ENCODE data around the gene PLPPR3. TPM values are rescaled to one million over a fixed set of nuclear protein-coding genes. Genes with fewer than 3 reads are reported as not detected.

The PLPPR3 gene
- total and polyA plus RNA-seq, 9 of the 15 experiments (the other 6 are each of a cell fraction or from before 2014, with no cell fraction given): 0.01 to 48.2 (median 8.6) TPM

DNA sequence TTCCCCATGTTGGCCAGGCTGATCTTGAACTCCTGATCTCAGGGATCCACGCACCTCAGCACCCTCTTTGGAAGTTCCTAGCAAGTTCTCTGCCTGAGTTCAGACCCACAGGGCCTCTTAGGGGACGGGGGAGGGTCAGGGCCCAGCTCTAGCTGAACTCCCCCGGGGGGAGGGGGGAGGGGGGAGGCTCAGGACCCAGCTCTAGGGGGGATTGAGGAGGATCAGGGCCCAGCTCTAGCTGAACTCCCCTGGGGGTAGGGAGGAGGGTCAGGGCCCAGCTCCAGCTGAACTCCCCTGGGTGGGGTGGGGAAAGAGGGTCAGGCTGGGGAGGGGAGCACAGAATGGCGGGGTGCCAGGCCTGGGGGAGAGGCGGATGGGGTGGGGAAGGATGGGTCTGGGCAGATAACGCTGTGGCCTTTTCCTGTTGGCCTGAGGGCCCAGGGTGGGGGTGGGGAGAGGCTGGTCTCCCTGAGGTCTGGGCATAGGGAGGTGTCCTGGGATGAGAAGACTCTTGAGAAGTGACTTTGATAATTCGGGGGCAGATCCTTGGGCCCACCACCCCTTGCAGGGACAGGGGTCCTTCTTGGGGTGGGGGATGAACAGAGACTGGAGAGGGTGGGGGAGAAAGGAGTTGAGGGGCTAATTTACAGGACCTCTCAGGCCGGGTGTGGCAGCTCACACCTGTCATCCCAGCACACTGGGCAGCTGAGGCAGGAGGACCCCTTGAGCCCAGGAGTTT is 30.0 kb downstream of the PLPPR3 start (continued):
- TF ChIP-seq ZBTB1 (CRISPR knock-in tag; IDR thresholded peaks at IDR 0.05; ENCODE audit: borderline replicate concordance, low read depth): no peak
- 0 out of 2 replicates have a peak, but pooled peaks have one; percentile 12 for TF ChIP-seq CXXC5 (CRISPR knock-in tag; IDR thresholded peaks at IDR 0.05)
- TF ChIP-seq KAT8 (IDR thresholded peaks at IDR 0.05; ENCODE audit: low read depth): no peak
- no peak for TF ChIP-seq NFATC3 (IDR thresholded peaks at IDR 0.05)
- TF ChIP-seq, protein P1, sequence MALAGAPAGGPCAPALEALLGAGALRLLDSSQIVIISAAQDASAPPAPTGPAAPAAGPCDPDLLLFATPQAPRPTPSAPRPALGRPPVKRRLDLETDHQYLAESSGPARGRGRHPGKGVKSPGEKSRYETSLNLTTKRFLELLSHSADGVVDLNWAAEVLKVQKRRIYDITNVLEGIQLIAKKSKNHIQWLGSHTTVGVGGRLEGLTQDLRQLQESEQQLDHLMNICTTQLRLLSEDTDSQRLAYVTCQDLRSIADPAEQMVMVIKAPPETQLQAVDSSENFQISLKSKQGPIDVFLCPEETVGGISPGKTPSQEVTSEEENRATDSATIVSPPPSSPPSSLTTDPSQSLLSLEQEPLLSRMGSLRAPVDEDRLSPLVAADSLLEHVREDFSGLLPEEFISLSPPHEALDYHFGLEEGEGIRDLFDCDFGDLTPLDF (CRISPR knock-in tag; IDR thresholded peaks at IDR 0.05): no peak

DNA sequence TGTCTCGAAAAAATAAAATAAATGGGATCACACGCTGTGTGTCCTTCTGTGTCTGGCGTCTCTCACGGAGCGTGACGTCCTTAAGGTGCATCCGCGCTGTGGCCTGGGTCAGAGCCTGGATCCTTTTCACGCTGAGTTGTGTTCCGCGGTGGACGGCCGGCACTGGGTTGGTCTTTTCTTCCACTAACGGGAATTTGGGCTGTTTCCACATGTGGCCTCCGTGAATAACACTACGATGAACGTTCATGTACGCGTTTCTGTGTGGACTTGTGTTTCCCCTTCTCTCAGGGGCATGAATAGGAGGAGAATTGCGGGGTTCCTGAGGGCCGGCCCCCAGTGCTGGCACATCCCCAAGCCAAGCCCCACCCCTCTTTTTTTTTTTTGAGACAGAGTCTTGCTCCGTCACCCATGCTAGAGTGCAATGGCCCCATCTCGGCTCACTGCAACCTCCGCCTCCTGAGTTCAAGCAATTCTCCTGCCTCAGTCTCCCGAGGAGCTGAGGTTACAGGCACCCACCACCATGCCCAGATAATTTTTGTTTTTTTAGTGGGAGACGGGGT is 30.7 kb downstream of the PLPPR3 start:
- ATAC-seq (peak; percentile 56), FAIRE-seq (no peak), DNase-seq (ENCODE audit: extremely low read depth in 1 of 4, low spot score in 3 of 4) (peak; percentile 45 to 75 (median 48))
- intact Hi-C loops (cut with micrococcal nuclease): no loop called here
- Histone ChIP-seq H4K20me1 (replicated peaks; ENCODE audit: control insufficient read depth, insufficient read depth, low read length) (no peaks in the 10 kb centered on the region), H3K4me2 (ENCODE audit: insufficient read depth, low read length) (peak overlapping the region; percentile 79), H3K9ac (ENCODE audit: insufficient read depth in 1 of 2, low read depth in 2 of 2, low read length in 2 of 2) (peak overlapping the region; percentile 75 to 95), H3K4me3 (peak overlapping the region; percentile 35; the same call in 1 of the 2 replicates), H3K27ac (ENCODE audit: extremely low read depth, low read depth, low read length) (peak overlapping the region; percentile 99), H3K36me3 (ENCODE audit: control insufficient read depth, insufficient read depth, low read length) (no peaks in the 10 kb centered on the region), H3K4me1 (replicated peaks in 1 of 2; ENCODE audit: control insufficient read depth in 2 of 2, insufficient read depth in 2 of 2, low read length in 2 of 2) (peaks cover 43 to 82% of the 10 kb centered on the region in 2 experiments), H3K9me3 (replicated peaks; ENCODE audit: control insufficient read depth, insufficient read depth, low read depth, low read length) (peaks cover 3% of the 10 kb centered on the region; the same call in 1 of the 2 replicates), H3K79me2 (ENCODE audit: control insufficient read depth, insufficient read depth, low read length) (peaks cover 12% of the 10 kb centered on the region; the same call in 2 of the 3 replicates), H3K9me1 (ENCODE audit: control insufficient read depth, insufficient read depth, low read length) (no peaks in the 10 kb centered on the region), H2AFZ (ENCODE audit: low read depth, low read length) (peak overlapping the region; percentile 78), H3K27me3 (ENCODE audit: control insufficient read depth in 2 of 2, insufficient read depth in 2 of 2, low read length in 2 of 2) (no peaks in the 10 kb centered on the region)
- POLR2A ChIA-PET: interaction anchor here (0.5 to 0.7 kb wide), 2 partner anchors 462 to 607 kb away, joined by 3 to 4 read pairs; no protein-coding TSS in a partner anchor
- in situ Hi-C loops (cut with MboI): no loop called here
- 13% methylated on average over 24 of the region's 26 CpGs for WGBS (ENCODE audit: insufficient coverage, low coverage, missing lambda C conversion rate)
- BruUV-seq (replicated peaks): TSS peak; percentile 66
- CTCF ChIA-PET (ENCODE audit: low intra/inter-chr PET ratio): no interaction called here
- TF ChIP-seq ZKSCAN3 (CRISPR knock-in tag; IDR thresholded peaks at IDR 0.05) (no peak), ZNF583 (CRISPR knock-in tag; IDR thresholded peaks at IDR 0.05) (no peak), ZC3H11A (IDR thresholded peaks at IDR 0.05; ENCODE audit: low read depth, low read length) (no peak), MYC (IDR thresholded peaks at IDR 0.05; ENCODE audit: low read depth, low read length) (no peak; the same call in 1 of the 2 replicates), MYC (CRISPR knock-in tag; IDR thresholded peaks at IDR 0.05; ENCODE audit: borderline replicate concordance, low read depth) (no peak), TGIF2 (CRISPR knock-in tag; IDR thresholded peaks at IDR 0.05) (no peak), BRD9 (IDR thresholded peaks at IDR 0.05; ENCODE audit: low read depth, partially characterized antibody) (peak; percentile 77), L3MBTL2 (IDR thresholded peaks at IDR 0.05) (peak; percentile 39; the same call in 1 of the 2 replicates), FOS (IDR thresholded peaks at IDR 0.05; ENCODE audit: extremely low read depth, insufficient read length) (no peak), ZZZ3 (IDR thresholded peaks at IDR 0.05) (no peak)
- TF ChIP-seq, protein P2, sequence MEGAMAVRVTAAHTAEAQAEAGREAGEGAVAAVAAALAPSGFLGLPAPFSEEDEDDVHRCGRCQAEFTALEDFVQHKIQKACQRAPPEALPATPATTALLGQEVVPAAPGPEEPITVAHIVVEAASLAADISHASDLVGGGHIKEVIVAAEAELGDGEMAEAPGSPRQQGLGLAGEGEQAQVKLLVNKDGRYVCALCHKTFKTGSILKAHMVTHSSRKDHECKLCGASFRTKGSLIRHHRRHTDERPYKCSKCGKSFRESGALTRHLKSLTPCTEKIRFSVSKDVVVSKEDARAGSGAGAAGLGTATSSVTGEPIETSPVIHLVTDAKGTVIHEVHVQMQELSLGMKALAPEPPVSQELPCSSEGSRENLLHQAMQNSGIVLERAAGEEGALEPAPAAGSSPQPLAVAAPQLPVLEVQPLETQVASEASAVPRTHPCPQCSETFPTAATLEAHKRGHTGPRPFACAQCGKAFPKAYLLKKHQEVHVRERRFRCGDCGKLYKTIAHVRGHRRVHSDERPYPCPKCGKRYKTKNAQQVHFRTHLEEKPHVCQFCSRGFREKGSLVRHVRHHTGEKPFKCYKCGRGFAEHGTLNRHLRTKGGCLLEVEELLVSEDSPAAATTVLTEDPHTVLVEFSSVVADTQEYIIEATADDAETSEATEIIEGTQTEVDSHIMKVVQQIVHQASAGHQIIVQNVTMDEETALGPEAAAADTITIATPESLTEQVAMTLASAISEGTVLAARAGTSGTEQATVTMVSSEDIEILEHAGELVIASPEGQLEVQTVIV (CRISPR knock-in tag; IDR thresholded peaks at IDR 0.05; ENCODE audit: borderline replicate concordance): no peak

All from K562 (cell line).